NB4 (cell line): ENCODE data around the gene CDRT4.

Experiments used
- MYC ChIP-seq: IDR thresholded peaks from 2 replicates; pipeline ENCODE4 v1.6.1; 2011; ENCODE audit warnings: low read depth, low read length
- POLR2A ChIP-seq: IDR thresholded peaks from 2 replicates; pipeline ENCODE4 v1.6.1; 2011; ENCODE audit warnings: mild to moderate bottlenecking; ENCODE audit not compliant: insufficient read length; ENCODE audit errors: extremely low read depth
- TF ChIP-seq, protein P1 (sequence below): IDR thresholded peaks from one replicate; pipeline ENCODE4 v1.5.1; 2012; ENCODE audit warnings: low read depth, low read length

DNA sequence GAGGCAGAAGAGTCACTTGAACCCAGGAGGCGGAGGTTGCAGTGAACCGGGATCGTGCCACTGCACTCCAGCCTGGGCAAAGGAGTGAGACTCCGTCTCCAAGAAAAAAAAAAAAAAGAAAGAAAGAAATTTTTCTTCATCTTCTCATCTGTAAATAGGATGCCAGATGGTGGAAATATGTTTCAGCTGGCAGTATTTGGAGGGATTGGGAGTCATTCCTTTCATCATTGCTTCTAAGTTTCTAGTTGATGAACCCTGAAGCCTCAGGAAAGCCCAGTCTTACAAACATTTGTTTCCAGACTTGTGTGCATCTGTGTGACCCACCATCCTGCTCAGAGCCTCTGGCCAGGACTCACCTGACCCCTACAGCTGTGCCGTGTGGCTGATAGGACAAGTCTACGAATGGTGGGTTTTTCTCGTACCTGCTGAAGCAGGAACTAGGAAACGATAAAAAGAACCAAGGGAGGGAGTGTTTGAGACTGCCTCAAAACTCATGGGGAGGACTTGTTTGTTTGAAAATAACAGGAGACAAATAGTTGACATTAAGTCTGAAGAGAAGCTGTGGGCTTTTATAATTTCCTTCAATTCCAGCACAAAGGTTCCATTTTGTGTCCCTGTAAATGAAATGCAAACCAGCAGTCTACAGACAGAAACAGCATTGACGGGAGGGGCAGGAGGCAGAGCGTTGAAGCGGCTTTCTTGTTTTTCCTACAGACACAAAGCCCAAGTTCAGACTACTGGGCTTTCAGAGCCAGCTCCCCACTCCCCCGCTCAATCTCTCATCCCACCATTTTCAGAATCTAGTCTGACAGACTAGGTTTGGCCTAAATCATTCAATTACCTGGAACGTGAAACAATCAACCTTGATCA lies 24.9 kb downstream of the CDRT4 start:
- TF ChIP-seq, protein P1, sequence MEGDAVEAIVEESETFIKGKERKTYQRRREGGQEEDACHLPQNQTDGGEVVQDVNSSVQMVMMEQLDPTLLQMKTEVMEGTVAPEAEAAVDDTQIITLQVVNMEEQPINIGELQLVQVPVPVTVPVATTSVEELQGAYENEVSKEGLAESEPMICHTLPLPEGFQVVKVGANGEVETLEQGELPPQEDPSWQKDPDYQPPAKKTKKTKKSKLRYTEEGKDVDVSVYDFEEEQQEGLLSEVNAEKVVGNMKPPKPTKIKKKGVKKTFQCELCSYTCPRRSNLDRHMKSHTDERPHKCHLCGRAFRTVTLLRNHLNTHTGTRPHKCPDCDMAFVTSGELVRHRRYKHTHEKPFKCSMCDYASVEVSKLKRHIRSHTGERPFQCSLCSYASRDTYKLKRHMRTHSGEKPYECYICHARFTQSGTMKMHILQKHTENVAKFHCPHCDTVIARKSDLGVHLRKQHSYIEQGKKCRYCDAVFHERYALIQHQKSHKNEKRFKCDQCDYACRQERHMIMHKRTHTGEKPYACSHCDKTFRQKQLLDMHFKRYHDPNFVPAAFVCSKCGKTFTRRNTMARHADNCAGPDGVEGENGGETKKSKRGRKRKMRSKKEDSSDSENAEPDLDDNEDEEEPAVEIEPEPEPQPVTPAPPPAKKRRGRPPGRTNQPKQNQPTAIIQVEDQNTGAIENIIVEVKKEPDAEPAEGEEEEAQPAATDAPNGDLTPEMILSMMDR: no peak
- TF ChIP-seq POLR2A: no peak
- TF ChIP-seq MYC: no peak
